DOHH2 (cell line): Measurements from ENCODE around the gene OXNAD1.

ENCODE experiments used
- H3F3A ChIP-seq: fragments of 200-600 bp; sonication (generic), shearing (Covaris generic); 2 replicates; pipeline ENCODE4 v1.6.0; 2016; ENCODE audit warnings: antibody characterized with exemption, mild to moderate bottlenecking; ENCODE audit not compliant: control insufficient read depth, insufficient read depth
- H3K27ac ChIP-seq: fragments of 200-600 bp; sonication (generic); 2 replicates; pipeline ENCODE4 v1.5.1; 2014; ENCODE audit warnings: low read depth, mild to moderate bottlenecking, low read length, moderate library complexity
- H3K27me3 ChIP-seq: fragments of 200-600 bp; sonication (generic); 2 replicates; pipeline ENCODE4 v1.6.1; 2014; ENCODE audit warnings: mild to moderate bottlenecking, low read length, mixed read lengths; ENCODE audit not compliant: control insufficient read depth
- H3K36me3 ChIP-seq: fragments of 200-600 bp; sonication (generic); 2 replicates; pipeline ENCODE4 v1.6.1; 2014; ENCODE audit warnings: mild to moderate bottlenecking, low read length, moderate library complexity, mixed read lengths; ENCODE audit not compliant: control insufficient read depth
- H3K4me1 ChIP-seq: fragments of 200-600 bp; sonication (generic); 2 replicates; pipeline ENCODE4 v1.6.1; 2014; ENCODE audit warnings: mild to moderate bottlenecking, low read length, mixed read lengths; ENCODE audit not compliant: control insufficient read depth
- H3K4me2 ChIP-seq: fragments of 200-600 bp; sonication (generic); 2 replicates; pipeline ENCODE4 v1.6.0; 2014; ENCODE audit warnings: mild to moderate bottlenecking, low read length, moderate library complexity
- H3K4me3 ChIP-seq: fragments of 200-600 bp; sonication (generic); 2 replicates; pipeline ENCODE4 v1.5.1; 2014; ENCODE audit warnings: mild to moderate bottlenecking, low read length, mixed read lengths
- H3K79me2 ChIP-seq: fragments of 200-600 bp; sonication (generic); 2 replicates; pipeline ENCODE4 v1.6.1; 2014; ENCODE audit warnings: mild to moderate bottlenecking, low read length, mixed read lengths; ENCODE audit not compliant: control insufficient read depth
- H3K9me2 ChIP-seq: fragments of 200-600 bp; sonication (generic); replicated peaks from 2 replicates; pipeline ENCODE4 v1.6.1; 2014; ENCODE audit warnings: mild to moderate bottlenecking, low read length, mixed read lengths; ENCODE audit not compliant: control insufficient read depth
- H3K9me3 ChIP-seq: fragments of 200-600 bp; sonication (generic); 2 replicates; pipeline ENCODE4 v1.6.1; 2014; ENCODE audit warnings: antibody characterized with exemption, low read length, mixed read lengths; ENCODE audit not compliant: control insufficient read depth, insufficient read depth
- H4K20me1 ChIP-seq: fragments of 200-600 bp; sonication (generic); 2 replicates; pipeline ENCODE4 v1.6.0; 2014; ENCODE audit warnings: low read depth, mild to moderate bottlenecking, antibody characterized with exemption, low read length, moderate library complexity; ENCODE audit not compliant: control insufficient read depth, insufficient read depth
- CTCF ChIP-seq: fragments of 200-600 bp; sonication (generic); IDR thresholded peaks from one replicate; pipeline ENCODE4 v1.5.1; 2014; ENCODE audit warnings: antibody characterized with exemption, mild to moderate bottlenecking, low read depth, low read length; ENCODE audit not compliant: poor library complexity, severe bottlenecking
- EZH2phosphoT487 ChIP-seq: fragments of 200-600 bp; sonication (generic); IDR thresholded peaks from 2 replicates; pipeline ENCODE4 v1.6.1; 2017; ENCODE audit warnings: borderline replicate concordance, mild to moderate bottlenecking, antibody characterized with exemption, low read length, moderate library complexity, mixed read lengths

The OXNAD1 gene

GRCh38 chr3:16286161-16286560 is 21.1 kb downstream of the OXNAD1 start:
- Histone ChIP-seq H4K20me1 (0 out of 2 replicates have a peak, but pooled peaks cover 4% of the 10 kb centered on the region), H3K4me2 (no peak overlapping the region), H3K4me3 (no peak overlapping the region), H3K27ac (no peak overlapping the region), H3K79me2 (peaks cover 2% of the 10 kb centered on the region), H3F3A (peaks cover 7% of the 10 kb centered on the region; the same call in 1 of the 2 replicates), H3K9me2 (no peaks in the 10 kb centered on the region), H3K36me3 (peaks cover 27% of the 10 kb centered on the region), H3K9me3 (no peaks in the 10 kb centered on the region), H3K27me3 (no peaks in the 10 kb centered on the region), H3K4me1 (peaks cover 24% of the 10 kb centered on the region)
- no peak for TF ChIP-seq CTCF

- peaks cover 30% of the 10 kb centered on the region for H3K4me1 ChIP-seq
- TF ChIP-seq EZH2phosphoT487 (no peak), CTCF (no peak)
- H3K4me2 ChIP-seq, result peak overlapping the region; percentile 5; the same call in 1 of the 2 replicates
- no peaks in the 10 kb centered on the region for H3K9me2 ChIP-seq
- H3K79me2 ChIP-seq, result peaks cover 8% of the 10 kb centered on the region
- peaks cover 30% of the 10 kb centered on the region for H3K36me3 ChIP-seq
- no peaks in the 10 kb centered on the region for H3K27me3 ChIP-seq
- no peak overlapping the region for H3K4me3 ChIP-seq
- 0 out of 2 replicates have a peak, but pooled peaks cover 4% of the 10 kb centered on the region for H4K20me1 ChIP-seq
- no peak overlapping the region for H3K27ac ChIP-seq
- peaks cover 8% of the 10 kb centered on the region; the same call in 1 of the 2 replicates for H3F3A ChIP-seq
- H3K9me3 ChIP-seq, result no peaks in the 10 kb centered on the region
Observed at GRCh38 chr3:16286751-16287543, 21.9 kb downstream of the OXNAD1 start.

GRCh38 chr3:16288664-16289063 is 23.7 kb downstream of the OXNAD1 start:
- Histone ChIP-seq H3F3A (peaks cover 8% of the 10 kb centered on the region; the same call in 1 of the 2 replicates), H3K79me2 (peaks cover 13% of the 10 kb centered on the region), H3K27ac (no peak overlapping the region), H4K20me1 (0 out of 2 replicates have a peak, but pooled peaks cover 4% of the 10 kb centered on the region), H3K4me1 (peaks cover 30% of the 10 kb centered on the region), H3K36me3 (peaks cover 42% of the 10 kb centered on the region), H3K4me3 (no peak overlapping the region), H3K9me2 (no peaks in the 10 kb centered on the region), H3K27me3 (no peaks in the 10 kb centered on the region), H3K9me3 (peaks cover 3% of the 10 kb centered on the region; the same call in 1 of the 2 replicates), H3K4me2 (no peak overlapping the region)
- TF ChIP-seq EZH2phosphoT487 (no peak), CTCF (no peak)
